ENCODE data around the gene MTERF2. TPM values are rescaled to one million over a fixed set of nuclear protein-coding genes. Genes with fewer than 3 reads are reported as not detected.

MTERF2 gene
- total and polyA plus RNA-seq, 10 of the 15 experiments (the other 5 are each of a cell fraction or from before 2014, with no cell fraction given), result 2.1 to 9.8 (median 6.7) TPM

DNA sequence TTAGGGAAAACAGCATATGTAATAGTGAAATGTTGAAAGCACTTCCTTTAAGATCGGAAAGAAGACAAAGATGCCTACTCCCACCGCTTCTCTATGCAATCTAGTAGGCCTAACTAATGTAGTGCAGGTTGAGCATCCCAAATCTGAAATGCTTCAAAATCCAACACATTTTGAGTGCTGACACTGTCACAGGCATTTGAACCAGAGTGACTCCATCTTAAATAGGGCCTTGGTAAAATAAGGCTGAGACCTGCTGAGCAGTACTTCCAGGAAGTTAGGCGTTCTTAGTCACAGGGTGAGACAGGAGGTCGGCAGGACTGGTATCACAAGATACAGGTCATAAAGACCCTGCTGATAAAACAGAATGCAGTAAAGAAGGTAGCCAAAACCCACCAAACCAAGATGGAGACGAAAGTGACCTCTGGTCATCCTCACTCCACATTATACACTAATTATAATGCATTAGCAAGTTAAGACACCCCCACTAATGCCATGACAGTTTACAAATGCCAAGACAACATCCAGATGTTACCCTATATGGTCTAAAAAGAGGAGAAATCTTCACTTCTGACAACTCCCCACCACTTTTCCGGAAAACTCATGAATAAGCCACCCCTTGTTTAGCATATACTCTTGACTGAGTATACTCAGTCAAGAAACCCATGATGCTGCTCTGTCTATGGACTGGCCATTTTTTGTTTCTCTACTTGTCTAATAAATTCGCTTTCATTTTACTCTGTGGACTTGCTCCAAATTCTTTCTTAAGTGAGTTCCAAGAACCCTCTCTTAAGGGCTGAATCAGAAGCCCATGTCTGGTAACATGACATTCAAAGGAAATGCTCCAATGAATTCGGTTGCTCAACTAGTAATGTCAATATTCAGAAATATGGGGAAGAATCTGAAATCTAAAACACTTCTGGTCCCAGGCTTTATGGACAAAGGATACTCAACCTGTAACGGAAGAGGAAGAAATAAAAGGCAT, 47.1 kb upstream of the MTERF2 start:
- no peak overlapping the region for H3K4me3 ChIP-seq
- ChIA-PET POLR2A (no interaction called here), CTCF (interaction anchor here (0.6 kb wide), 1 partner anchor 854 kb away, joined by 3 read pairs; no protein-coding TSS in a partner anchor), SMC1A (ENCODE audit: uncharacterized antibody, unreplicated experiment) (no interaction called here), RAD21 (ENCODE audit: unreplicated experiment) (no interaction called here)
- no peaks in the 10 kb centered on the region for H3K36me3 ChIP-seq (ENCODE audit: control insufficient read depth in 2 of 2, insufficient read depth in 2 of 2, low read length in 1 of 2)
- 49% methylated on average over 9 of the region's 9 CpGs for WGBS (ENCODE audit: insufficient coverage, insufficient replicate concordance, low lambda C conversion rate, missing lambda C conversion rate)
- no peaks in the 10 kb centered on the region for H3K9me3 ChIP-seq (replicated peaks; ENCODE audit: control insufficient read depth, insufficient read depth, low read length)
- no peaks in the 10 kb centered on the region for H4K20me1 ChIP-seq (ENCODE audit: control insufficient read depth, insufficient read depth)
- H3K9ac ChIP-seq (ENCODE audit: control insufficient read depth, insufficient read depth, low read length), result no peak overlapping the region
- no peak overlapping the region for H2AFZ ChIP-seq (ENCODE audit: control insufficient read depth, low read depth, low read length)
- ATAC-seq (no peak), FAIRE-seq (no peak), DNase-seq (ENCODE audit: low read depth, low spot score) (no peak)
- H3K27me3 ChIP-seq (replicated peaks in 1 of 2; ENCODE audit: control insufficient read depth in 2 of 2, insufficient read depth in 2 of 2, low read length in 1 of 2), result no peaks in the 10 kb centered on the region
- no peak overlapping the region for H3K4me2 ChIP-seq (ENCODE audit: control insufficient read depth, insufficient read depth)
- in situ Hi-C loops (cut with MboI), result no loop called here
- BruUV-seq (replicated peaks), result no TSS peak
- intact Hi-C loops (cut with micrococcal nuclease; ENCODE audit: unreplicated experiment), result no loop called here
- H3K27ac ChIP-seq (ENCODE audit: control insufficient read depth, insufficient read depth), result no peak overlapping the region
- no peak for TF ChIP-seq CBX3 (IDR thresholded peaks at IDR 0.05; ENCODE audit: borderline replicate concordance, low read depth)
- no peak for TF ChIP-seq BHLHE40 (IDR thresholded peaks at IDR 0.05; ENCODE audit: borderline replicate concordance in 1 of 2, low read depth in 2 of 2, low read length in 1 of 2)
- no peak for TF ChIP-seq BCL11A (IDR thresholded peaks at IDR 0.05; ENCODE audit: low read depth, low read length)
- TF ChIP-seq EZH2 (IDR thresholded peaks at IDR 0.05; ENCODE audit: borderline replicate concordance, control insufficient read depth, low read depth, low read length), result no peak
- TF ChIP-seq ATF3 (IDR thresholded peaks at IDR 0.05; ENCODE audit: borderline replicate concordance, extremely low read depth, low read depth, low read length), result no peak
- TF ChIP-seq RBBP5 (conservative IDR thresholded peaks at IDR 0.05), result no peak
- TF ChIP-seq SMAD5 (IDR thresholded peaks at IDR 0.05; ENCODE audit: low read depth), result no peak
- TF ChIP-seq LARP7 (IDR thresholded peaks at IDR 0.05), result no peak
- TF ChIP-seq REST (IDR thresholded peaks at IDR 0.05; ENCODE audit: low read depth, low read length), result no peak
- no peak for TF ChIP-seq JUND (IDR thresholded peaks at IDR 0.05; ENCODE audit: low read depth, low read length)
- TF ChIP-seq SP1 (IDR thresholded peaks at IDR 0.05; ENCODE audit: low read depth, low read length), result no peak
- no peak for TF ChIP-seq MYC (IDR thresholded peaks at IDR 0.05; ENCODE audit: insufficient read depth, insufficient read length, insufficient replicate concordance, low read length, severe bottlenecking)
- no peaks in the 10 kb centered on the region for H3K79me2 ChIP-seq (ENCODE audit: control insufficient read depth, insufficient read depth, low read length)
- H3K4me1 ChIP-seq (ENCODE audit: control insufficient read depth, insufficient read depth, low read length), result no peaks in the 10 kb centered on the region

All from GM12878 (cell line).